Stimulated activated CD4-positive, alpha-beta T cell treated with anti-CD3 and anti-CD28 coated beads, TNF-alpha, amount 100 ng/mL, for 48 hours (primary cell): Measurements from ENCODE around the gene ZNF318.
"Not testable (repeated sequence)": the region's sequence is repeated elsewhere in the genome, so short reads cannot be mapped to it uniquely, and the experiment has no call there.

Source experiments
- DNase-seq, 3 donors: peaks; one replicate each; pipeline ENCODE4 v3.0.0-alpha.2; 2020; ENCODE audit warnings: low read depth in 3 of 3

Gene ZNF318

DNA sequence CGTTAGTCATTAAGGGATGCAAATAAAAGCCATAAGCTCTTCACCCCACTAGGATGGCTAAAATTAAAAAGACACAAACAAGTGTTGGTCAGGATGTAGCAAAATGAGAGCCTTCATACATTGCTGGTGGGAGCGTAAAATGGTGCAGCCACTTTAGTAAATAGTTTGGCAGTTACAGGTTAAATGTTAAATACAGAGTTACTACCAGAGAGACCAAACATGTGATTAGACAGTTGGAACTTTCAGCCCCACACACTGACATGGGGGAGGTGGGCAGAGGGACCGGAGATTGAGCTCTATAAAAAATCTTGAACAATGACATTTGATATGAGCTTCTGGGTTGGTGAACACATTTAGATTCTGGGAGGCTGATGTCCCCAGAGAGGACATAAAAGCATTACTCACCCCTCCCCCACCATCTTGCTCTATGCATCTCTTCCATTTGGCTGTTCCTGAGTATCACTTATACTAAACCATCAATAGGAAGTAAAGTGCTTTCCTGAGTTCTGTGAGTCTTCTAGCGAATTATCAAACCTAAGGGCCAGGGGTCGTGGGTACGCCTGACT, 20.4 kb upstream of the ZNF318 start:
- no peak for DNase-seq

DNA sequence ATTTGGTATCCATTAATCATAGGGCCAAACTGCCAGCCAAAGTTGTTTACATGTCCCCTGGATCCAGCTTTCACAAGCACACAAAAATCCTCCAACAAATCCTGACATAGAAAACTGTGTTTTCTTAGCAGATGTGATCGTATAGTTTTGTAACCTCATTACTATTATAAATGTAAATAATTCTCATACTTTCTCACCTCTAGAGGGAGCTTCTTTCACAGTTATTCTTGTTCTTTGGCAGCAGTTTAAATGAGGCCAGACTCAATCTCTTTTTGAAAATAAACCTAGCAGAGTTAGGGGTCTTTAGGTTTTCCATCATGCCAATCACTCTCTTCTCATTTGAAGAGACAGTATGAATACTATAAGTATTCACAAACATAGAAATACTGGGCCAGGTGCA, 17.0 kb upstream of the ZNF318 start:
- DNase-seq, result no peak

DNA sequence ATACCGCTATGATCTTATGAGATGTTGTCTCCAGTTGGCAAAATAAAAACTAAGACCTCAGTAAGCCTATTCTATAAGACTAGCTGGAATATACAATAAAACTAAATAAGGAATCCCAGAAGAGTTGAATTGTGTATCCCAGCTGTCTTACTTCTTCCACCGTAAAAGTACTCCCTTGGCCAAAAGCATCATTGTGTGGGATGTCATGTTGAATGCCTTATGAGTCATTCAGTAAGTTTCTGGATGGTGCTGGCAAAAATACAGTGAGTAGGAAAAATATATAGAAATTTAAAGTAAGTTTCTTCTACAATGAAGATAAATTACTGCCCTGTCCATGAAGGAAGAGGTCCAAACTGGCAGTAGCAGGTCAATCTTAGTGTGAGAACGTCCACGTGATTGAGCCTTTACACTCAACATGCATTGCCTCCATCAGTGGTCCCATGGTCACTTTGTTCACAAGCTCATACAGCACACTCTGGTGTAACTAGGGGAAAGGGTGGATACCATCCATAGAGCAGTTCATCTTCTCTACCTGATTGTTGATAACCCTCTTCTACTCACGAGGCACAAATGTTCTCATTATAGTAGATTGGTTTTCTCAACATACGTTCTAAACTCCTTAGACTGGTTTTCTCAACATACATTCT, 13.7 kb upstream of the ZNF318 start:
- no peak for DNase-seq

DNA sequence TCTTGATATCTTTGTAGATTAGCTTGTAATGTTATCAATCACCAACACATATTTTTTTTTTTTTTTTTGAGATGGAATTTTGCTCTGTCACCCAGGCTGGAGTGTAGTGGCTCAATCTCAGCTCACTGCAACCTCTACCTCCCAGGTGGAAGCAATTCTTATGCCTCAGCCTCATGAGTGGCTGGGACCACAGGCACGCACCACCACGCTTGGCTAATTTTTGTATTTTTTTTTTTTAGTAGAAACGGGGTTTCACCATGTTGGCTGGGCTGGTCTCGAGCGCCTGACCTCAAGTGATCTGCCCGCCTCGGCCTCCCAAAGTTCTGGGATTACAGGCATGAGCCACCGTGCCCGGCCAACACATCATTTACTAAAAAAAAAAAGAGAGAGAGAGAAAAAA, 11.4 kb upstream of the ZNF318 start:
- DNase-seq, result not testable (repeated sequence)

DNA sequence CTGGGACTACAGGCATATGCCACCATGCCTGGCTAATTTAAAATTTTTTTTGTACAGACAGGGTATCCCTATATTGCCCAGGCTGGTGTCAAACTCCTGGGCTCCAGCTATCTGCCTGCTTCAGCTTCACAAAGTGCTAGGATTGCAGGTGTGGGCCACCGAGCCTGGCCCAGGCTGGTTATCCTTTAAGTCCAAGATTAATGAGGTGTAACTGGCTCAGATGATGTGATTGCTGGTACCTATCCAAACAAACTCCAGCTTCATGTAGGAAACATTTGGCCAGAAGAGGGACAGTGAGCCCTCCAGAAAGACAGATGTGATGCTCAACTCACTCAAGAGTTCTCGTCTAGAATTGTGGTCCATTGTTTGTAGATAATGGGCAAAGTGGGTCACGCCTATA, 9.2 kb upstream of the ZNF318 start:
- DNase-seq, result no peak

DNA sequence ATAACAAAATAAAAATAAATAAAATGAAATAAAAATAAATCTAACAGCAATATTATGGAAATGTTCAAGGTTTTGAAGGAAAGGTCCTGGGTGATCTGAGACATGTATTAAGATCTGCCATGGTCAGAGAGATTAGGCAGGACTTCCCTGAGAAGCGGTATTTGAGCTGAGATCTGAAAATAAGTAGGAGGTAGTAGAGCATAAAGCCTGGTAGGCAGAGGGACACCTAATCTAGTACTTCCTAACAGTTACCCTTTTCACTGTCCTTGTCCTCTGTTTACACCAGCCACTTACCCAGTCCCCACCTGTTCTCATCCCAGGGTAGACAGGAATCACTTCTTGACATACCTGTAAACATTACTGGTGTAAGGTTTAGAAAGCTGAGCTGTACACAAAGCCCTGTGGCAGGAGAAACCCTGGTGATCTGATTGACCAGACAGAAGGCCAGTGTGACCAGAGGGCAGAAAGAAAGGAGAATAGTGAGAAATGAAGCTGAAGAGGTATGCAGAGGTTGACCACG, 8.3 kb upstream of the ZNF318 start:
- no peak for DNase-seq

DNA sequence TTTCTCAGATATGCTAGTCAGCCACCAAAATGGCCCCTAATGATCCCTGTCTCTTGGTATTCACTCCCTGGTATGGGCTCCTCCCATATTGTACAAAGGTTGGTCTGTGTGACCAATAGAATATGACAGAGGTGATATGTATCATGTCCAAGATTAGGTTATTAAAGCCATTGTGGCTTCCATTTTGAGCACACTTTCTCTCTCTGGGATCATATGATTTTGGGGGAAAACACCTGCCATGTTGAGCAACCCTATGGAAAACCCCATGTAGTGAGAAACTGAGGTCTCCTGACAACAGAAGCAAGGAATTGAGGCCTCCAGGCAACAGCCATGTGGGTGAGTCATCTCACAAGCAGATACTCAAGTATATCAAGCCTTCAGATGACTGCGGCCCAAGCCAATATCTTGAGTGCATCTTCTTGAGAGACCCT, 7.1 kb upstream of the ZNF318 start:
- no peak for DNase-seq

DNA sequence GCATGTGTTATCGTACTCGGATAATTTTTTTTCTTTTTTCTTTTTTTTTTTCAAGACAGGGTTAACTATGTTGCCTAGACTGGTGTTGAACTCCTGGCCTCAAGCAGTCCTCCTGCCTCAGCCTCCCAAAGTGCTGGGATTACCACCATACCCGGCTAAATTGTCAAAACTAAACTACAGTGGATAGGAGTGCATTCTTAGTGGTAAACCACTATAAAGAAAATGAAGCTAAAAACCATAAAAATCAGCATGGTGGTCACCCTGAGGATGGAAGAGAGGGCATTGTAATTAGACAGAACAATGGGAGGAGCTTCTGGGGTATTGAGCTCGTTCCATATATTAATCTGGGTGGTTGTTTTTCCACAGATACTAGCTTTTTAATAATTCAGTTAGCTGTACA, 6.2 kb upstream of the ZNF318 start:
- no peak for DNase-seq

DNA sequence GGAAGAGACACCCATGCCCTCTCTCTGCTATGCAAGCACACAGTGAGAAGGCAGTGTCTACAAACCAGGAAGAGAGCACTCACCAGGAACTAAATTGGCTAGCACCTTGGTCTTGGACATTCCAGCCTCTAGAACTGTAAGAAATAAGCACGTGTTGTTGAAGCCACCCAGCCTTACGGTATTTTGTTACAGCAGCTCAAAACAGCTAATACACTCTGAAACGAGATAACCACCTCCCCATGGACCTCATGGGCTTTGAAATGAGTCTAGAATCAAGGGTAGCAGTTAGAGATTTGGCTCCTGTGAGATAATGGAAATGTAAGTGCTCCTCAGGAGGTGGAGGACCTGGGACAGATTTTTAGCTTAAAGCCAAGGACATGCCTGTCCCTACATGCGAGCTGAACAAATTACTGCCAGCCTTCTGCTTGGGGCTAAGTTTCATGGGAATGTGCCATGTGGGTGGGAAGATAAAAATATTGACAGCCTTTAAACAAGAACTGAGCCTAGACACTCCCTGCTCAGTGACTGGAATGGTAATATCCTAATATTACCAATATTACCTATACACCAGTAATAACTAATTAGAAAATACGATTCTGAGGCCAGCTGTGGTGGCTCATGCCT, 3.9 kb upstream of the ZNF318 start:
- DNase-seq, result no peak

DNA sequence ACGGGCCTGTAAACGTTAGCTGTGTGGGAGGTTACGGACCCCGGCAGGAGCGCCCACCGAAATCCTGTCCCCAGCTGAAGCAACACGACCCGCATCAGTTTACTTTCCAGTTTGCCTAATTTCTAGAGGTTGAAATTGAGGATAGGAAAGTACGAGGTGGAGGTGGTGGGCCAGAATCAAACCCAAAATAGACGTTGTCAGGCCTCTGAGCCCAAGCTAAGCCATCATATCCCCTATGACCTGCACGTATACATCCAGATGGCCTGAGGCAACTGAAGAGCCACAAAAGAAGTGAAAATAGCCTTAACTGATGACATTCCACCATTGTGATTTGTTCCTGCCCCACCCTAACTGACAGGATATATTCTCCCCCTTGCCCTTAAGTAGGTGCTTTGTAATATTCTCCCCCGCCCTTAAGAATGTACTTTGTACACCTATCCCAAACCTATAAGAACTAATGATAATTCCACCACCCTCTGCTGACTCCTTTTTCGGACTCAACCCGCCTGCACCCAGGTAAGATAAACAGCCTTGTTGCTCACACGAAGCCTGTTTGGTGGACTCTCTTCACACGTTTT, 645 bp upstream of the ZNF318 start:
- DNase-seq, result not testable (repeated sequence)

DNA sequence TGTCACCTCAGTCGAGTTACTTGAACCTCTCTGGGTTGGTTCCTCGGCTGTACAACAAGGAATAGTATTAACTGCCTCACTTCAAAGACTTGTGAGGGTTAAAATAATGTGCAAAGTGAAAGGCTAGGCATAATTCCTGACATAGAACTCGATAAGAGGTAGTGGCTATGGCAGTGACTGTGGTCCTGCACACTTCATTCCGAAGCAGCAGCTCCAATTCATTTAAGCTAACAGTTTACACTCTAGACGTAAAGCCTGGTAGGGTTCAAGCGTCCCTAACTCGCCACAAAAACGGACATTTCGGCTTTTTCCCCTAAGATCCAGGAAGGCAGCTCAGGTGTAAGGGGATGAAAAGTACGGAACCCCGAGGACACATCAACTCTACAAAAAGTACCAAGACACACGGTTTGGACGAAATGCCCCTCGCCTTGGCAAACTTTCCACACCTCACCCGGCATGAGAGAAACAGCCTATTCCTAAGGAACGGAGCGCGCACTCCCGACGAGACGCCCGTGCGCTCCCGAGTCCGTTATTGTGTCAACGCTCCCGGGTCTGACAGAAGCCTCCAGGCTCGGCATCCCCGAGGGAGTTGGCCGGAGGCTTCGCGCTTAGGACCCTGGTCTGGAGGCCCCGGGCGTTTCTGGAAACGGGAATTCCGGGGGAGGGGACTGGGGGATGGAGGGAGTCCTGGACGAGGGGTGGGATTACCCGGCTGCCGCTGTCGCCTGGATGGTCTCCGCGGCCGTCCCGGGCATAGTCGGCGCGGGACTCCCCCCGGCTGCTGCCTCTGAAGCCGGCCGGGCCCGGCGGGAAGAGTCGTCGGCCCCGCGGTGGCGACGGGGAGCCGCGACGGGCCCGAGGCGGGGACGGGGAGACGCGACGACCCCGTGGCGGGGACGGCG, 937 bp downstream of the ZNF318 start:
- no peak for DNase-seq

DNA sequence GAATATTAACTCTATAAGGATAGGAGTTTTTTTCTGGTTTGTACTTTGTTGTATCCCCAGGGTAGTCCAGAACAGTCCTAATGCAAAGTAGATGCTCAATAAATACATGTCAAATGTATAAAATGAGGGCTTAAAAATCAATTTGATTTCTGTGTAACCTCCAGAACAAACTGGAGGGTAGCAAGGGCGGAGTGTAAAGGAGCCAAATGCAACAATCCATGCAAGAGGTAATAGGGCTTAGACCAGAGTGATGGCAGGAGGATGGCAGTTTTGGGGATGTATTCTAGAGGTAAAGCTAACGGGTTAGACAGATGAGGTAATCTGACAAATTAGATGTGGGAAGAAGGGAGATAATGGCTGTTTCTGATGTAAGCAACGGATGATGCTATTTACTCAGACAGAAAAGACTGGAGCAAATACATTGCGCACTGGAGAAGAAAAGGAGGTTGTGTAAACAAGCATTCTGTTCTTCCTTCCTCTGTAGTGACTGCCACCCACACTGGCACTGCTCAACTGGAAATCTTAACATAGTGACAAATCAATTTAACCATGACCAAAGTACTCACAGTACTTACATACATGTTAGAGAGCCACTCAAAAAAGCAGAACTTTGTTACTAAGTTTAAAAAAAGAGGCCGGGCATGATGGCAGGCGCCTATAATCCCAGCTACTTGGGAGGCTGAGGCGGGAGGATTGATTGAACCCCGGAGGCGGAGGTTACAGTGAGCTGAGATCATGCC, 2.0 kb downstream of the ZNF318 start:
- no peak for DNase-seq

DNA sequence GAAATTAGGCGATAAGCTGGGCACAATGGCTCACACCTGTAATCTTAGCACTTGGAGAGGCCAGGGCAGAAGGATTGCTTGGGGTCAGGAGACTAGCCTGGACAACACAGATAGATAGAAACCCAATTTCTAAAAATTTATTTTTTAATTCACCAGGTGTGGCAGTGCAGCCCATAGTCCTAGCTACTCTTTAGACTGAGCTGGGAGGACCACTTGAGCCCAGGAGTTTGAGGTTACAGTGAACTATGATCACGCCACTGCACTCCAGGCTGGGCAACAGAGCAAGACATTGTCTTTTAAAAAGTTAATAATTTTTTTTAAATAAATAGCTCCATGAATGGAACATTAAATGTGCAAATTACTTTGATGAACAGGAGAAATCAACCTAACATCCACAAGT, 8.2 kb downstream of the ZNF318 start:
- no peak for DNase-seq

DNA sequence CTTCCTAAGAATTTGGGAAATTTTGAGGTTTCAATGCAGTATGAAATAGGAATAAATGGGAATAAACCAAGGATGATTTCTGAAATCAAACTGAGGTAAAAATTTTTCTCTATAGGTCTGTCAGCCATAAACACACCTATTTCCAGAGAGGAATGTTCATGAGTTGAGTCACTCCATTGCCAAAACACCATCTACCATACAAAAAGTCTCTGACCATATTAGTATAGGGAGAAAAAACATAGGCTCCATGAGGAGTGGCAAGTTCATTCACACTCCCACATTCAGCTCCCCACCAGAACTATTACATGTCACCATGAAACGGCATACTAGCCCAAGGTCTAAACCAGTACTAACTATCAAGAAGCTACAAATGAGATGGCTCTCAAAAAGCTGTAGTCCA, 9.6 kb downstream of the ZNF318 start:
- no peak for DNase-seq

DNA sequence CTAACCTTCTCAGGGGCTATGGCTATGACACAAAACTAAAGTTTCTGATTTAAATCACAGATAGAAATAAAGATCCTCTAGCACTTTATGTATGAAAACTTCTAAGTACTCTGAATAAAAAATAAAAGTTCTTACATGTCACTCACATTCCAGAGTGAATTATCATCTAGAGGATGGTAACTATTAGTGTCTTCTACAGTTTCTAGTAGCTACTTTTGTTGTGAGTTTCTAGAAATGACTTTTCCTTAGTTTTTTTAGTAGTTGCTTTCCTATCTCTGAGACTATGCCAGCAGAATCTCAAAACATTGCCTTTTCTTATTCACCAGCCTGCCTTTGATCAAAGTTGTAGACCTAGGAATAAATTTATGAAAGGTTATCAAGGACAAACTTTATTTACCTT, 10.1 kb downstream of the ZNF318 start:
- DNase-seq, result no peak

DNA sequence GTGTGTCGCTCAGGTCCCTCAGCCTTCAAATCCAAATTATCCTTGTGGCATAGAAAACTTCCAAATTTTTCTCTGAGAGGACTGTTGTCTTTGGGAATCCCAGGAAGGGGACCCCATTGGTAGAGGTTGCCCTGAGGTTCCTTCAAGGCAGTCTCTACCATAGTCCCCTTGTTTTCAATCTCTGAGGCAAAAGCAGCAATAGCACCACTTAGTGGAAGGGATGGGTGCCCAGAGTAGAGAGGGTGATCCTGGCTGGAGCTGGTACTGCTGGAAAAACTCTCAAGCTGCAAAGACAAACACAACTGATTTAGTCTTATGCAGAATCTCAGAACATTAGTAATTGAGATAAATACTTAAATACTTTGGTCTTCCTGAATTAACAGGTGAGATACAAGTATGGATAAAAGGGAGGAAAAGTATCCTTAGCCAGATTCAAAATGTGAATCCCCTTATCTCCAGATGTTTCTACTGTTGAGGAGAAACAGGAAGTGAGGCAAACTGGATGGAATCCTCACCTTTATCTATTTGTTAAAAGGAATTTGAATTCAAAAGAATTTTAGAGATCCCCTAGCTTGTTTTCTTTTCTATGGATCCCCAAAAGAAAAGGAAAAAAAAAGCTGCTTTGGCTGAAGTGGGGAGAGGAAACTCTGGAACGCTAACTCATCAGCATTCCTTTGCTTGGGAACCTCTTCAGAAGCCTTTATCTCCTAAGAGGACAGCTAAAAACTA, 13.4 kb downstream of the ZNF318 start:
- no peak for DNase-seq

DNA sequence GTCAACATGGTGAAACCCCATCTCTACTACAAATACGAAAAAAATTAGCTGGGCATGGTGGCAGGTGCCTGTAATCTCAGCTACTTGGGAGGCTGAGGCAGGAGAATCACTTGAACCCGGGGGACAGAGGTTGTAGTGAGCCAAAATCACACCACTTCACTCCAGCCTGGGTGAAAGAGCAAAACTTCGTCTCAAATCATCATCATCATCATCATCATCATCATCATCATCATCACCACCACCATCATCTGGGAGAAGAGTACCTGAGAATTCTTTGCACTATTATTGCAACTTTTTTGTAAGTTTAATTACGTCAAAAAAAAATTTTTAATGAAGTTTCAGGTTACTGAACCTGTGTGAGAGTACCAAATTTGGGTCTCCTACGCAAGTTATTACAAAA, 17.5 kb downstream of the ZNF318 start:
- DNase-seq, result not testable (repeated sequence)

DNA sequence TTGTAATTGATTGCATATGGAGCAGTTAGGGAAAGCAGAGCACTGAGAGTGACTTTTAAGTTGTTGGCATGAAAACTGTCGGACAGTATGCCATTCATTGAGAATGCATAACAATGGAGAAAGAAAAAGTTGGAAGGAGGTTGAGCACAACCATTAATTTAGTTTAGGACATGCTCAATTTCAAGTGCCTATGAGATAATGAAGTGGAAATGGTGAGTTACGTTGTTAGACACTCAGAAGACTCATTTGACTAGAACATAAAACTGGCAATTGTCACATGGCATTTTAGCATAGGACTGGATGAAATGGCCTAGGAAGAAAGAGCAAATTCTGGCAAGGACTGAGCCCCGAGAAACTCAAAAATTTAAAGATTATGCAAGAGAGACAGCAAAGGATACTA, 22.0 kb downstream of the ZNF318 start:
- DNase-seq, result no peak

DNA sequence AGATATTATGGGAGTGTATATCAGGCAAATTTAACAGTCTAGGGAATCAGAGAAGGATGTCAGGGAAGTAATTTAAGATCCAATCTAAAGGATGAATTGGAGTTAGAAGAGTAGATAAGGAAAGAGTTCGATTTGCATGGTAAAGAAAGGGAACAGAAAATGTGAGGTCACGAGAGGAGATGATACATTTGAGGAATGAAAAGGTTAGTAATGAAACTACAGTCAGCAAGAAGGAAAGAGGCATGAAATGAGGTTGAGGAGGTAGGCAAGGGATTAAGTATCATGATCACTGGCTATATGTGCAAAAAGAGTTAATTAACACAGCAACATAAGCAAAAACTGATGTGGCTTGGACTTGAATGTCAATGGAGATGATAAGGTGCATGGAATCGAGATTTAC, 22.4 kb downstream of the ZNF318 start:
- no peak for DNase-seq

DNA sequence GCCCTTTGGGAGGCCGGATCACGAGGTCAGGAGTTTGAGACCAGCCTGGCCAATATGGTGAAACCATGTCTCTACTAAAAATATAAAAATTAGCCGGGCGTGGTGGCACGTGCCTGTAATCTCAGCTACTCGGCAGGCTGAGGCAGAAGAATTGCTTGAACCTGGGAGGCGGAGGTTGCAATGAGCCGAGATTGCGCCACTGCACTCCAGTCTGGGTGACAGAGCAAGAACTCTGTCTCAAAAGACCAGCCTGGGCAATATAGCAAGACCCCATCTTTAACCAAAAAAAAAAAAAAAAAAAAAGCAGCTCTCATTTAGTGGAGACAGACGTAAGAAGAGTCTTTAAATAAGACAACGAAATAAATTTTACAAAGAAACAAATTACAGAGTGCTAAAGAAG, 23.2 kb downstream of the ZNF318 start:
- not testable (repeated sequence) for DNase-seq

DNA sequence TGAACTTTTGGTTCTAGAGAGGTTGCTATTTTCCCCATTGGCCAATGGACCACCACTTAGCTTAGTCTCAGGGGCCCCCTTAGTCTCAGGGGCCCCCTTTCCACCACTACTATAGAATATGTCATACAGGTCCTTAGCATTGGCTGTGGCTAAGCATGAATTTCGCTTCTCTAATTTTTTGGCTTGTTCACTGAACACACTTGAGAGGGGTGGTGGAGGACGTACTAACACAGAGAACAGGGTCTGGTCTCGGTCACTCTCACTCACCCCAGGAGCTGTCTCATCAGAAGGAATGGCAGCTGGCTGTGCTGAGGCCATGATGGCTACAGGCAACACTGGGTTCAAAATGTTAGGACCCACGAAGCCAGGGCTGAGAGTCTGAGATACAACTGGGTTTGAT, 30.3 kb downstream of the ZNF318 start:
- no peak for DNase-seq
